Mammary epithelial cell (primary cell): ENCODE data around the gene PDCD7.

Source experiments
- CTCF ChIP-seq, 2 donors: IDR thresholded peaks in 1 of 2; conservative IDR thresholded peaks in 1 of 2; 2 replicates each; pipeline ENCODE4 v1.5.1; 2011 to 2012; ENCODE audit warnings: inconsistent platforms in 2 of 2, low read length in 2 of 2, mild to moderate bottlenecking in 2 of 2, control low read depth in 1 of 2, low read depth in 1 of 2; ENCODE audit not compliant: insufficient read depth in 1 of 2; ENCODE audit errors: extremely low read depth in 1 of 2
- EZH2 ChIP-seq: IDR thresholded peaks from 2 replicates; pipeline ENCODE4 v1.6.1; 2012; ENCODE audit warnings: low read length, inconsistent platforms, borderline replicate concordance

- TF ChIP-seq EZH2 = no peak
- TF ChIP-seq CTCF (conservative IDR thresholded peaks at IDR 0.05 in 1 of 2, IDR thresholded peaks at IDR 0.05 in 1 of 2; ENCODE audit: extremely low read depth in 1 of 2, insufficient read depth in 1 of 2, low read depth in 1 of 2, low read length in 2 of 2) = no peak
These were observed 29.4 kb upstream of the PDCD7 start for GRCh38 chr15:65163041-65163440.
